ENCODE measurements around the gene PDHB. TPM values are rescaled to one million over a fixed set of nuclear protein-coding genes. Genes with fewer than 3 reads are reported as not detected.

Gene PDHB
- total RNA-seq, 2 experiments from 2014 or later: 60.8 to 86.6 TPM

DNA sequence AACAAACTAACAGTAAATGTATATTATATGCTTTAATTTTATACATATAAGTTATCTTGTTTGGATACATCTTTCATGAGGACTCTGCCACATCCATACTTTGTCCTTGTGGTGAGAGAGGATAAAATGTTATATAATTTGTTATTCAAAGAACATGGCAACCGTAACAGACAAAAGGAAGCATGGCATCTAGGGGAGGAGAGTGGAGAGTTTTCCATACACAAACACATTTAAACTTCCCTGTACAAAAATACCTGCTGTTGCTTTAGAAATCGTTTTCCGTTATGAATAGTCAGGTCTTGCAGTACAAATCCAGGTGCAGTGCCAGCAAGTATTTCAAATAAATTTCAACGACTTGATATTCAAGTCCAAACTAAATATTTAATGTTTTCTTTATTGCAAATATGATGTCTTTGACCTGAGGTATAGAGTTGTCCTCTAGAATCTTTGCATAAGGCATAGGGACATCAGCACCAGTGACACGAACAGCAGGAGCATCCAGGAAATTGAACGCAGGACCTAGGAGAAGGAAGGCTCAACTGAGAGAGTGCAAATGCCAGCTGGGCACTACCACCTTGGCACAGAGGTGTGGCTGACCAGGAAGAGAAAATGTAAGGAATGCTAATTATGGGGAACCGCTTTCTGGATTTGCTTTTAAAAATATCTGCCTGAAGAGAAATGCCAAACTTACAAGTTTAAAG, 5.8 kb downstream of the PDHB start:
- no peak for DNase-seq (ENCODE audit: low spot score)
- Histone ChIP-seq H3K9me3 (ENCODE audit: low read length) (no peaks in the 10 kb centered on the region), H3K27ac (ENCODE audit: low read depth, low read length, poor library complexity, severe bottlenecking) (no peak overlapping the region), H3K4me3 (ENCODE audit: low read depth, low read length, poor library complexity, severe bottlenecking) (no peak overlapping the region), H3K79me2 (ENCODE audit: insufficient read depth, low read depth, low read length) (peaks cover 16% of the 10 kb centered on the region; the same call in 1 of the 2 replicates), H3K36me3 (ENCODE audit: insufficient read depth, low read length) (peaks cover 95% of the 10 kb centered on the region), H3K9me2 (ENCODE audit: insufficient read depth, low read length) (no peaks in the 10 kb centered on the region), H3K4me1 (ENCODE audit: insufficient read depth, low read length, poor library complexity, severe bottlenecking) (peaks cover 17% of the 10 kb centered on the region), H2AFZ (ENCODE audit: low read length) (no peak overlapping the region), H4K20me1 (ENCODE audit: insufficient read depth, low read length) (peaks cover 5% of the 10 kb centered on the region; the same call in 1 of the 2 replicates), H3K4me2 (ENCODE audit: low read length) (no peak overlapping the region)
- TSS peak; percentile 51 for BruUV-seq (replicated peaks)
- TF ChIP-seq CTCF (conservative IDR thresholded peaks at IDR 0.05; ENCODE audit: low read length) (no peak), EZH2phosphoT487 (IDR thresholded peaks at IDR 0.05; ENCODE audit: borderline replicate concordance, low read depth, low read length) (no peak)
- intact Hi-C loops (cut with micrococcal nuclease; ENCODE audit: unreplicated experiment): loop anchor here (10.0 kb wide), 1 partner anchor 107 kb away; the partner anchor contains the start of gene ACOX2
- CTCF ChIA-PET (ENCODE audit: unreplicated experiment): no interaction called here
- POLR2A ChIA-PET: interaction anchor here (1.4 kb wide), 1 partner anchor 22 kb away, joined by 3 read pairs; no protein-coding TSS in a partner anchor

- Histone ChIP-seq H3K4me2 (ENCODE audit: low read length) (no peak overlapping the region), H4K20me1 (ENCODE audit: insufficient read depth, low read length) (peaks cover 5% of the 10 kb centered on the region; the same call in 1 of the 2 replicates), H2AFZ (ENCODE audit: low read length) (no peak overlapping the region), H3K79me2 (ENCODE audit: insufficient read depth, low read depth, low read length) (no peaks in the 10 kb centered on the region), H3K27ac (ENCODE audit: low read depth, low read length, poor library complexity, severe bottlenecking) (no peak overlapping the region), H3K4me1 (ENCODE audit: insufficient read depth, low read length, poor library complexity, severe bottlenecking) (peaks cover 10% of the 10 kb centered on the region), H3K9me3 (ENCODE audit: low read length) (no peaks in the 10 kb centered on the region), H3K4me3 (ENCODE audit: low read depth, low read length, poor library complexity, severe bottlenecking) (no peak overlapping the region), H3K9me2 (ENCODE audit: insufficient read depth, low read length) (no peaks in the 10 kb centered on the region), H3K36me3 (ENCODE audit: insufficient read depth, low read length) (peaks cover 100% of the 10 kb centered on the region)
- intact Hi-C loops (cut with micrococcal nuclease; ENCODE audit: unreplicated experiment): loop anchor here (10.0 kb wide), 1 partner anchor 109 kb away; the partner anchor contains the start of gene ACOX2
- CTCF ChIA-PET (ENCODE audit: unreplicated experiment): no interaction called here
- TF ChIP-seq EZH2phosphoT487 (IDR thresholded peaks at IDR 0.05; ENCODE audit: borderline replicate concordance, low read depth, low read length) (no peak), CTCF (conservative IDR thresholded peaks at IDR 0.05; ENCODE audit: low read length) (no peak)
- POLR2A ChIA-PET: no interaction called here
- no peak for DNase-seq (ENCODE audit: low spot score)
- BruUV-seq (replicated peaks): no TSS peak
Measured at GRCh38 chr3:58425782-58426181, 7.8 kb downstream of the PDHB start.

- Histone ChIP-seq H3K9me3 (ENCODE audit: low read length) (no peaks in the 10 kb centered on the region), H3K36me3 (ENCODE audit: insufficient read depth, low read length) (peaks cover 100% of the 10 kb centered on the region), H3K4me2 (ENCODE audit: low read length) (no peak overlapping the region), H3K79me2 (ENCODE audit: insufficient read depth, low read depth, low read length) (no peaks in the 10 kb centered on the region), H2AFZ (ENCODE audit: low read length) (no peak overlapping the region), H3K9me2 (ENCODE audit: insufficient read depth, low read length) (no peaks in the 10 kb centered on the region), H3K27ac (ENCODE audit: low read depth, low read length, poor library complexity, severe bottlenecking) (no peak overlapping the region), H3K4me1 (ENCODE audit: insufficient read depth, low read length, poor library complexity, severe bottlenecking) (peaks cover 4% of the 10 kb centered on the region), H3K4me3 (ENCODE audit: low read depth, low read length, poor library complexity, severe bottlenecking) (no peak overlapping the region), H4K20me1 (ENCODE audit: insufficient read depth, low read length) (peaks cover 5% of the 10 kb centered on the region; the same call in 1 of the 2 replicates)
- BruUV-seq (replicated peaks): no TSS peak
- TF ChIP-seq CTCF (conservative IDR thresholded peaks at IDR 0.05; ENCODE audit: low read length): no peak
- CTCF ChIA-PET (ENCODE audit: unreplicated experiment): no interaction called here
- POLR2A ChIA-PET: interaction anchor here (0.6 to 1.4 kb wide), 4 partner anchors 20 to 99 kb away, joined by 3 to 4 read pairs (median 4); no protein-coding TSS in a partner anchor
- DNase-seq (ENCODE audit: low spot score): no peak
- intact Hi-C loops (cut with micrococcal nuclease; ENCODE audit: unreplicated experiment): loop anchor here (10.0 kb wide), 1 partner anchor 110 kb away; the partner anchor contains the start of gene ACOX2
Measured at GRCh38 chr3:58424613-58425012, 9.0 kb downstream of the PDHB start.
